ENCODE results near the gene LIN28A.
"Not testable (repeated sequence)": the region's sequence is repeated elsewhere in the genome, so short reads cannot be mapped to it uniquely, and the experiment has no call there.

The LIN28A gene

GRCh38 chr1:26385063-26385462, 25.6 kb upstream of the LIN28A start:
- not testable (repeated sequence) for DNase-seq (ENCODE audit: low spot score); H3K18ac ChIP-seq (ENCODE audit: low read length); H2BK15ac ChIP-seq (ENCODE audit: low read length); H3K79me1 ChIP-seq (ENCODE audit: low read depth, low read length); H3K27ac ChIP-seq (replicated peaks; ENCODE audit: low read length); H3K4ac ChIP-seq (ENCODE audit: low read length); H3K14ac ChIP-seq (ENCODE audit: low read length); H2BK120ac ChIP-seq (ENCODE audit: low read depth, low read length); H2BK12ac ChIP-seq (ENCODE audit: low read length); H2AFZ ChIP-seq (ENCODE audit: low read length); H3K36me3 ChIP-seq (replicated peaks in 1 of 2; ENCODE audit: control insufficient read depth in 2 of 2, insufficient read depth in 2 of 2, low read length in 2 of 2); H3K9me3 ChIP-seq (replicated peaks in 1 of 2; ENCODE audit: control insufficient read depth in 2 of 2, insufficient read depth in 1 of 2, low read depth in 1 of 2, low read length in 2 of 2); H4K91ac ChIP-seq (ENCODE audit: low read depth, low read length, poor library complexity); H3K4me2 ChIP-seq (ENCODE audit: insufficient read depth, low read length, poor library complexity, severe bottlenecking); H2BK5ac ChIP-seq (ENCODE audit: low read length); H3K27me3 ChIP-seq (ENCODE audit: control insufficient read depth in 3 of 3, insufficient read depth in 3 of 3, low read depth in 1 of 3, low read length in 3 of 3); H3K23ac ChIP-seq (ENCODE audit: low read depth, low read length, poor library complexity); H2AK5ac ChIP-seq (ENCODE audit: low read depth, low read length); H4K8ac ChIP-seq (ENCODE audit: low read depth, low read length); H3K4me3 ChIP-seq (ENCODE audit: low read length in 2 of 2); H3K9ac ChIP-seq (ENCODE audit: low read depth, low read length, poor library complexity)
- H3K4me1 ChIP-seq (ENCODE audit: control insufficient read depth in 2 of 2, insufficient read depth in 1 of 2, low read depth in 1 of 2, low read length in 2 of 2): peaks cover 7 to 12% of the 10 kb centered on the region in 2 donors
- no CpG with 5 or more reads among the region's 3 CpGs for WGBS, 2 donors (ENCODE audit: extremely low coverage in 2 of 2, insufficient read length in 2 of 2, insufficient replicate concordance in 1 of 2)

GRCh38 chr1:26387447-26387846, 23.2 kb upstream of the LIN28A start:
- no peak overlapping the region for H3K9ac ChIP-seq (ENCODE audit: low read depth, low read length, poor library complexity)
- no peak for DNase-seq (ENCODE audit: low spot score)
- no peak overlapping the region for H3K18ac ChIP-seq (ENCODE audit: low read length)
- no peaks in the 10 kb centered on the region for H3K36me3 ChIP-seq (replicated peaks in 1 of 2; ENCODE audit: control insufficient read depth in 2 of 2, insufficient read depth in 2 of 2, low read length in 2 of 2)
- H2AK5ac ChIP-seq (ENCODE audit: low read depth, low read length): no peak overlapping the region
- H3K9me3 ChIP-seq (replicated peaks in 1 of 2; ENCODE audit: control insufficient read depth in 2 of 2, insufficient read depth in 1 of 2, low read depth in 1 of 2, low read length in 2 of 2): no peaks in the 10 kb centered on the region
- no peak overlapping the region for H3K23ac ChIP-seq (ENCODE audit: low read depth, low read length, poor library complexity)
- no peak overlapping the region for H3K4me2 ChIP-seq (ENCODE audit: insufficient read depth, low read length, poor library complexity, severe bottlenecking)
- no peak overlapping the region for H2BK12ac ChIP-seq (ENCODE audit: low read length)
- no peak overlapping the region for H3K4ac ChIP-seq (ENCODE audit: low read length)
- no peaks in the 10 kb centered on the region for H3K79me1 ChIP-seq (ENCODE audit: low read depth, low read length)
- H3K4me1 ChIP-seq (ENCODE audit: control insufficient read depth in 2 of 2, insufficient read depth in 1 of 2, low read depth in 1 of 2, low read length in 2 of 2): peaks cover 9 to 17% of the 10 kb centered on the region in 2 donors
- no CpG with 5 or more reads among the region's 7 CpGs for WGBS, 2 donors (ENCODE audit: extremely low coverage in 2 of 2, insufficient read length in 2 of 2, insufficient replicate concordance in 1 of 2)
- H2BK5ac ChIP-seq (ENCODE audit: low read length): no peak overlapping the region
- H3K4me3 ChIP-seq (ENCODE audit: low read length in 2 of 2): no peak overlapping the region
- no peak overlapping the region for H2AFZ ChIP-seq (ENCODE audit: low read length)
- H2BK15ac ChIP-seq (ENCODE audit: low read length): no peak overlapping the region
- H4K91ac ChIP-seq (ENCODE audit: low read depth, low read length, poor library complexity): no peak overlapping the region
- H4K8ac ChIP-seq (ENCODE audit: low read depth, low read length): no peak overlapping the region
- H2BK120ac ChIP-seq (ENCODE audit: low read depth, low read length): no peak overlapping the region
- no peaks in the 10 kb centered on the region for H3K27me3 ChIP-seq (ENCODE audit: control insufficient read depth in 3 of 3, insufficient read depth in 3 of 3, low read depth in 1 of 3, low read length in 3 of 3)
- H3K27ac ChIP-seq (replicated peaks; ENCODE audit: low read length): no peak overlapping the region
- H3K14ac ChIP-seq (ENCODE audit: low read length): no peak overlapping the region

DNA sequence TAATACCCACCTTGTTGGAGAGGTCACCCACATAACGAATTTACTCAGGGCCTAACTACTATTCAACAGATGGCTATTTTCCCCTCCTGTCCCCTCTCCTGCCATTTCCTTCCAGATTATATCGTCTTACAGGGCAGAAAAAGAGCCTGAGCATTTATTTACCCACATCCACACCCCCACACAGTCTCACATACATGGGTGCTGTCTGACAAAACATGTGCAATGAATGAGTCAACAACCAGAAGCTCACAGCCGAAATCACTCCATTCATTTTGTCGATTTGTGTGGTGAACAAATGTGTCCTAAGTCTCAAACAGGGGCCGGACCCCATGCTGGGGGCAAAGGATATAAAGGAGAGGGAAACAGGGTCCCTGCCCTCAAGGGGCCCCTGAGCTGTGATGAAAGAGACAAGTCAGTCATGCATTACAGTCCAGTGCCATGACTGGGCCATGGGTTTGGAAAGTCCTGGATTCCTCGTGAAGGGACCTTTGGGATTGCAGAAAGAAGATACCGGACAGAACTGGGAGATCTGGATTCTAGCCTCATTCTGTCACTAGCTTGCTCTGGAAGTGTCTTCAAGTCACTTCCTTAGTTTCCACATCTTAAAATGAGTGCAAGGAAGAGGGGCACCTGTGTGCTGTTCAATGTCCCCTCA, 21.7 kb upstream of the LIN28A start:
- Histone ChIP-seq H3K36me3 (replicated peaks in 1 of 2; ENCODE audit: control insufficient read depth in 2 of 2, insufficient read depth in 2 of 2, low read length in 2 of 2) (no peaks in the 10 kb centered on the region), H2BK120ac (ENCODE audit: low read depth, low read length) (no peak overlapping the region), H4K91ac (ENCODE audit: low read depth, low read length, poor library complexity) (no peak overlapping the region), H2BK15ac (ENCODE audit: low read length) (peak overlapping the region; percentile 46), H3K27me3 (ENCODE audit: control insufficient read depth in 3 of 3, insufficient read depth in 3 of 3, low read depth in 1 of 3, low read length in 3 of 3) (no peaks in the 10 kb centered on the region), H3K9ac (ENCODE audit: low read depth, low read length, poor library complexity) (no peak overlapping the region), H2BK12ac (ENCODE audit: low read length) (no peak overlapping the region), H3K4me2 (ENCODE audit: insufficient read depth, low read length, poor library complexity, severe bottlenecking) (no peak overlapping the region), H3K79me1 (ENCODE audit: low read depth, low read length) (no peaks in the 10 kb centered on the region), H3K27ac (replicated peaks; ENCODE audit: low read length) (no peak overlapping the region), H2BK5ac (ENCODE audit: low read length) (peak overlapping the region; percentile 68), H4K8ac (ENCODE audit: low read depth, low read length) (no peak overlapping the region), H3K18ac (ENCODE audit: low read length) (no peak overlapping the region), H3K4ac (ENCODE audit: low read length) (no peak overlapping the region), H3K14ac (ENCODE audit: low read length) (no peak overlapping the region), H3K4me3 (ENCODE audit: low read length in 2 of 2) (no peak overlapping the region), H2AFZ (ENCODE audit: low read length) (peak overlapping the region; percentile 31), H2AK5ac (ENCODE audit: low read depth, low read length) (peak overlapping the region; percentile 59), H3K9me3 (replicated peaks in 1 of 2; ENCODE audit: control insufficient read depth in 2 of 2, insufficient read depth in 1 of 2, low read depth in 1 of 2, low read length in 2 of 2) (no peaks in the 10 kb centered on the region), H3K23ac (ENCODE audit: low read depth, low read length, poor library complexity) (no peak overlapping the region), H3K4me1 (ENCODE audit: control insufficient read depth in 2 of 2, insufficient read depth in 1 of 2, low read depth in 1 of 2, low read length in 2 of 2) (peaks cover 14 to 23% of the 10 kb centered on the region in 2 donors)
- DNase-seq (ENCODE audit: low spot score): no peak
- WGBS, 2 donors (ENCODE audit: extremely low coverage in 2 of 2, insufficient read length in 2 of 2, insufficient replicate concordance in 1 of 2): no CpG with 5 or more reads among the region's 7 CpGs

DNA sequence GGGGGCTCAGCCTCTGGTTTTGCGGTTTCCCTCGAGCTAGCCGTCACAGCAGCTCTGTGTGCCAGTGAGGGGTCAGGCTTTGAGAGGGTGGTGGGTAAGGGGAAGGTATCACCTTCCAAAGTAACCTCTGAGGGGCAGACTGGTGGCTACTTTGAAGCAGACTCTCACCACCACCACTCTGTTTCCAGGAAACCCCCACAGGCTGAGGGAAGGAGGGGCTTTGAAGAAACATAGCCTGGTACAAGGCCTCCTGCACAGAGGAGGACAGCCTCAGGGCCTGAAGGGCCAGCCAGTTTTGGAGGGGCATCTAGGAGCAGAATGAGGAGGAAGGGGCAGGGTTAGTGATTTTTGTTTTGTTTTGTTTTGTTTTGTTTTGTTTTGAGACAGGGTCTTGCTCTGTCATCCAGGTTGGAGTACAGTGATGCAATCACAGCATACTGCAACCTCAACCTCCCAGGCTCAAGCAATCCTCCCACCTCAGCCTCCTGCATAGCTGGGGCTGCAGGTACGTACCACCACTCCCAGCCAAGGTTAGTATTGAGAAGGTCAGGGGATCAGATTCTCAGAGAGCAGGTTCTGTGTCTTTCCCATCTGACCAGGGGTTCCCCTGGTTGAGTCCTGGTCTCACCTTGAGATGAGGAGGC, 20.9 kb upstream of the LIN28A start:
- Histone ChIP-seq H2AFZ (ENCODE audit: low read length) (peak overlapping the region; percentile 31), H3K4me3 (ENCODE audit: low read length in 2 of 2) (no peak overlapping the region), H3K23ac (ENCODE audit: low read depth, low read length, poor library complexity) (peak overlapping the region; percentile 6), H3K36me3 (replicated peaks in 1 of 2; ENCODE audit: control insufficient read depth in 2 of 2, insufficient read depth in 2 of 2, low read length in 2 of 2) (no peaks in the 10 kb centered on the region), H2BK12ac (ENCODE audit: low read length) (no peak overlapping the region), H3K18ac (ENCODE audit: low read length) (peak overlapping the region; percentile 30), H3K14ac (ENCODE audit: low read length) (no peak overlapping the region), H3K27me3 (ENCODE audit: control insufficient read depth in 3 of 3, insufficient read depth in 3 of 3, low read depth in 1 of 3, low read length in 3 of 3) (no peaks in the 10 kb centered on the region), H3K4me2 (ENCODE audit: insufficient read depth, low read length, poor library complexity, severe bottlenecking) (no peak overlapping the region), H3K27ac (replicated peaks; ENCODE audit: low read length) (no peak overlapping the region), H2AK5ac (ENCODE audit: low read depth, low read length) (peak overlapping the region; percentile 59), H3K4ac (ENCODE audit: low read length) (no peak overlapping the region), H2BK15ac (ENCODE audit: low read length) (peak overlapping the region; percentile 46), H4K91ac (ENCODE audit: low read depth, low read length, poor library complexity) (no peak overlapping the region), H3K79me1 (ENCODE audit: low read depth, low read length) (no peaks in the 10 kb centered on the region), H2BK5ac (ENCODE audit: low read length) (peak overlapping the region; percentile 68), H4K8ac (ENCODE audit: low read depth, low read length) (peak overlapping the region; percentile 56), H3K9ac (ENCODE audit: low read depth, low read length, poor library complexity) (no peak overlapping the region), H3K4me1 (ENCODE audit: control insufficient read depth in 2 of 2, insufficient read depth in 1 of 2, low read depth in 1 of 2, low read length in 2 of 2) (peaks cover 14 to 23% of the 10 kb centered on the region in 2 donors), H2BK120ac (ENCODE audit: low read depth, low read length) (no peak overlapping the region), H3K9me3 (replicated peaks in 1 of 2; ENCODE audit: control insufficient read depth in 2 of 2, insufficient read depth in 1 of 2, low read depth in 1 of 2, low read length in 2 of 2) (no peaks in the 10 kb centered on the region)
- no peak for DNase-seq (ENCODE audit: low spot score)
- WGBS, 2 donors (ENCODE audit: extremely low coverage in 2 of 2, insufficient read length in 2 of 2, insufficient replicate concordance in 1 of 2): no CpG with 5 or more reads among the region's 4 CpGs

Data from neuronal stem cell (in vitro differentiated cells).